Peyer's patch (tissue), 4 donors: ENCODE measurements around the gene FKBP6.

Experiments
- CTCF ChIP-seq, 6 experiments: fragments of 450-650 bp in 4 of 6; fragments of 200-600 bp in 2 of 6; sonication (generic) in 1 of 6; IDR thresholded peaks; one replicate each; pipeline ENCODE4 v1.5.1; 2017 to 2019; ENCODE audit warnings: antibody characterized with exemption in 6 of 6, mild to moderate bottlenecking in 3 of 6, moderate library complexity in 1 of 6
- POLR2A ChIP-seq, 2 donors: fragments of 450-650 bp; IDR thresholded peaks; one replicate each; pipeline ENCODE4 v1.5.1; 2017; ENCODE audit warnings: antibody characterized with exemption in 2 of 2, mild to moderate bottlenecking in 2 of 2, moderate library complexity in 2 of 2

GRCh38 chr7:73382934-73383503 is 55.1 kb downstream of the FKBP6 start:
- TF ChIP-seq POLR2A (IDR thresholded peaks at IDR 0.05) (no peak), CTCF (IDR thresholded peaks at IDR 0.05) (no peak)
